HG03432 (cell line): Measurements from ENCODE around the gene FOXN1.
A peak's percentile ranks its signal among the peaks of the same experiment; 100 is the strongest.
"Not testable (repeated sequence)": the region's sequence is repeated elsewhere in the genome, so short reads cannot be mapped to it uniquely, and the experiment has no call there.

ENCODE experiments used
- ATAC-seq: cut with Tn5 transposase; IDR thresholded peaks from one replicate; pipeline ENCODE4 v1.9.1; 2021; ENCODE audit warnings: mild to moderate bottlenecking, moderate library complexity; ENCODE audit not compliant: unreplicated experiment

FOXN1 gene

GRCh38 chr17:28499684-28500357 lies 6.3 kb upstream of the FOXN1 start:
- ATAC-seq, result no peak

- peak; percentile 70 for ATAC-seq
These were observed 5.3 kb upstream of the FOXN1 start for GRCh38 chr17:28500712-28501379.

- ATAC-seq, result peak; percentile 7
These were observed 4.5 kb upstream of the FOXN1 start for GRCh38 chr17:28501421-28502284.

GRCh38 chr17:28503420-28503819 lies 2.7 kb upstream of the FOXN1 start:
- ATAC-seq, result no peak

GRCh38 chr17:28506763-28507487 lies 777 bp downstream of the FOXN1 start:
- no peak for ATAC-seq

- ATAC-seq, result no peak
These were observed 1.5 kb downstream of the FOXN1 start for GRCh38 chr17:28507567-28508203.

- ATAC-seq, result no peak
These were observed 2.1 kb downstream of the FOXN1 start for GRCh38 chr17:28508211-28508724.

- no peak for ATAC-seq
These were observed 3.6 kb downstream of the FOXN1 start for GRCh38 chr17:28509789-28510188.

- ATAC-seq, result no peak
These were observed 5.8 kb downstream of the FOXN1 start for GRCh38 chr17:28511858-28512461.

- ATAC-seq, result no peak
These were observed 7.3 kb downstream of the FOXN1 start for GRCh38 chr17:28513476-28513875.

GRCh38 chr17:28514561-28515002 lies 8.4 kb downstream of the FOXN1 start:
- no peak for ATAC-seq

GRCh38 chr17:28515518-28515917 lies 9.4 kb downstream of the FOXN1 start:
- no peak for ATAC-seq

GRCh38 chr17:28518132-28518531 lies 12.0 kb downstream of the FOXN1 start:
- no peak for ATAC-seq

GRCh38 chr17:28518578-28518977 lies 12.4 kb downstream of the FOXN1 start:
- no peak for ATAC-seq

- ATAC-seq, result no peak
These were observed 13.1 kb downstream of the FOXN1 start for GRCh38 chr17:28519236-28519635.

- ATAC-seq, result no peak
These were observed 14.5 kb downstream of the FOXN1 start for GRCh38 chr17:28520687-28521086.

- no peak for ATAC-seq
These were observed 15.3 kb downstream of the FOXN1 start for GRCh38 chr17:28521311-28522085.

GRCh38 chr17:28522281-28522680 lies 16.1 kb downstream of the FOXN1 start:
- ATAC-seq, result not testable (repeated sequence)

- no peak for ATAC-seq
These were observed 17.0 kb downstream of the FOXN1 start for GRCh38 chr17:28523186-28523585.
